HG03095 (cell line): ENCODE data around the gene MTUS2.

ENCODE experiments used
- ATAC-seq: cut with Tn5 transposase; IDR thresholded peaks from one replicate; pipeline ENCODE4 v1.9.1; 2021; ENCODE audit warnings: moderate library complexity; ENCODE audit not compliant: unreplicated experiment

MTUS2 gene

GRCh38 chr13:29515372-29515771 lies 695.2 kb downstream of the MTUS2 start:
- ATAC-seq = no peak

GRCh38 chr13:29516012-29516411 lies 695.9 kb downstream of the MTUS2 start:
- no peak for ATAC-seq

- ATAC-seq = no peak
Measured at GRCh38 chr13:29516880-29517279, 696.7 kb downstream of the MTUS2 start.

- ATAC-seq = no peak
Measured at GRCh38 chr13:29519921-29520320, 699.8 kb downstream of the MTUS2 start.

- ATAC-seq = no peak
Measured at GRCh38 chr13:29520671-29521070, 700.5 kb downstream of the MTUS2 start.

- ATAC-seq = no peak
Measured at GRCh38 chr13:29521336-29521735, 701.2 kb downstream of the MTUS2 start.

GRCh38 chr13:29522044-29522685 lies 702.0 kb downstream of the MTUS2 start:
- ATAC-seq = no peak

GRCh38 chr13:29523199-29523961 lies 703.2 kb downstream of the MTUS2 start:
- ATAC-seq = no peak

GRCh38 chr13:29524176-29524575 lies 704.0 kb downstream of the MTUS2 start:
- ATAC-seq = no peak

- ATAC-seq = no peak
Measured at GRCh38 chr13:29524641-29525040, 704.5 kb downstream of the MTUS2 start.

- ATAC-seq = no peak
Measured at GRCh38 chr13:29525757-29526156, 705.6 kb downstream of the MTUS2 start.

GRCh38 chr13:29526741-29527140 lies 706.6 kb downstream of the MTUS2 start:
- ATAC-seq = no peak

- ATAC-seq = no peak
Measured at GRCh38 chr13:29527511-29527910, 707.4 kb downstream of the MTUS2 start.

GRCh38 chr13:29527916-29528315 lies 707.8 kb downstream of the MTUS2 start:
- ATAC-seq = no peak

- no peak for ATAC-seq
Measured at GRCh38 chr13:29529754-29530153, 709.6 kb downstream of the MTUS2 start.

- no peak for ATAC-seq
Measured at GRCh38 chr13:29530901-29531300, 710.8 kb downstream of the MTUS2 start.

GRCh38 chr13:29532116-29532515 lies 712.0 kb downstream of the MTUS2 start:
- no peak for ATAC-seq

- no peak for ATAC-seq
Measured at GRCh38 chr13:29532821-29533220, 712.7 kb downstream of the MTUS2 start.

- ATAC-seq = no peak
Measured at GRCh38 chr13:29534083-29534482, 713.9 kb downstream of the MTUS2 start.

GRCh38 chr13:29535663-29536655 lies 715.8 kb downstream of the MTUS2 start:
- no peak for ATAC-seq

- no peak for ATAC-seq
Measured at GRCh38 chr13:29536853-29537252, 716.7 kb downstream of the MTUS2 start.
